UCSD-AML1 (cell line): ENCODE results near the gene CSGALNACT2.

Experiments
- DNase-seq: peaks from one replicate; lab custom pipeline; 2025; ENCODE audit not compliant: unreplicated experiment; lab: John Stamatoyannopoulos, UW

Gene CSGALNACT2

DNA sequence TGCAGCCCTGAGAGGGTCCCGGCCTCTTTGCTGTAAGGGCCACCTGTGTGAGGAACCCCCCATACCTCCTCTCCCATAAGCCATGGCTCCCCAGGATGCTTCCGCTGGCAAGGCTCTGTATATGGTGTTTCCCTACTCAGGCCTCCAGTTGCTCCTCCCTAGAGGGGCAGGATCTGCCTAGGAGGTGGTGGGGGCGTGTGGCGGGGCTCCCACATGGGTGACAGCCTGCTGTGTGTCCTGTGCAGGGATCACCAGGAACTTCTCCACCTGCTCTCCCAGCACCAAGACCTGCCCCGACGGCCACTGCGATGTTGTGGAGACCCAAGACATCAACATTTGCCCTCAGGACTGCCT, 25.7 kb upstream of the CSGALNACT2 start:
- no peak for DNase-seq

GRCh38 chr10:43113201-43114087, 24.8 kb upstream of the CSGALNACT2 start:
- DNase-seq = no peak

DNA sequence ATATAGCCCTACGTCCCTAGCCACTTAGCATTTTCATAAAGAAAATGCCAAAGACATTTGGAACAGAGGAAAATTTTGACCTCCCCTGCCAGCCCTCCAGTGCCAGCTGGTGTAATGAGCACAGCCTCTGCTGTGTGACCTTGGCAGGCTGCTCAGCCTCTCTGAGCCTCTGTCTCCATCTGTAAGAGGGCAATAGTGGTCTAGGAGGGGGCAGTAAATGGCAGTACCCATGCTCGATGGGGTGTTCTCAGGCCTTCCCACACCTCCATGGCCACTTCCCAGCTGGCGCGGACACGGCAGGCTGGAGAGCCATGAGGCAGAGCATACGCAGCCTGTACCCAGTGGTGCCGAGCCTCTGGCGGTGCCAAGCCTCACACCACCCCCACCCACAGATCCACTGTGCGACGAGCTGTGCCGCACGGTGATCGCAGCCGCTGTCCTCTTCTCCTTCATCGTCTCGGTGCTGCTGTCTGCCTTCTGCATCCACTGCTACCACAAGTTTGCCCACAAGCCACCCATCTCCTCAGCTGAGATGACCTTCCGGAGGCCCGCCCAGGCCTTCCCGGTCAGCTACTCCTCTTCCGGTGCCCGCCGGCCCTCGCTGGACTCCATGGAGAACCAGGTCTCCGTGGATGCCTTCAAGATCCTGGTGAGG, 24.0 kb upstream of the CSGALNACT2 start:
- no peak for DNase-seq

DNA sequence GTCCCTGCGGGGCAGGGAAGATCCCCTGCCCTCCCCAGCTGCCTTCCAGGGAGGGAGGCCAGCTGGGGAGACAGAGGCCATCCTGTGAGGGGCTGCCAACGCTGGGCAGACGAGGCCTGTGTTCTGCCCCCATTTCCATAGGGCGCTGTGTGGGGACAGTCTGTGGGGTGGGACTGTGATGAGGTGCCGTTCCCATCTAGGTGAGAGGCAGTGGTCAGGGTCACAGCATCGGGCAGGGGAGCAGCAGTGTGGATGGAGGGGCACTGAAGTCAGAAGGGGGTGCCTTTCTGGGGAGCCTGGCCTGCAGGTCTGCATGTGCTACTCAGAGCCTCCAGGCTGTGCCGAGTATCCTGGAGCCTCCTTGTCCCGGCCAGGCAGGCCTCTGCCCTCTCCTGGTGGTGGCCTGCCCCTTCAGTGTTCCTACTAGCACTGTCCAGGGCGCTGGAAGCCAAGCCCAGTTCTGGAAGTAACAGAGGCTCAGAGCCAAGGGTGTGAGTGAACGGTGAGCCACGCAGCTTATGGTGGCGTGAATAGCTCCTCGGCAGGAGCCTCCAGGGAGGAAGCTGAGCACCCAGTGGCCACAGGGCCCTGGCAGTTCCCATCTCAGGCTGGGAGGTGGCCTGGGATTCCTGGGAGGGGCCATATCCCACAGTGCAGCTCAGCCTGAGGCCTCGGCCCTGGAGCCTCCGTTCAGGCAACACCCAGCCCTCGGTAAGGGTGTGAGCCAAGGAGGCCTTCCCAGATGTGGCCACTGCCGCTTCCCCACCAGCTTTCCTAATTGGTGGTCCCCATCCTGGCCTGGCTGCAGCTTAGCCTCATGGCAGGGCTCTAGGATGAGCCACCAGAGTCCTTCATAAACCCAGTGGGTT, 23.3 kb upstream of the CSGALNACT2 start:
- DNase-seq = no peak

DNA sequence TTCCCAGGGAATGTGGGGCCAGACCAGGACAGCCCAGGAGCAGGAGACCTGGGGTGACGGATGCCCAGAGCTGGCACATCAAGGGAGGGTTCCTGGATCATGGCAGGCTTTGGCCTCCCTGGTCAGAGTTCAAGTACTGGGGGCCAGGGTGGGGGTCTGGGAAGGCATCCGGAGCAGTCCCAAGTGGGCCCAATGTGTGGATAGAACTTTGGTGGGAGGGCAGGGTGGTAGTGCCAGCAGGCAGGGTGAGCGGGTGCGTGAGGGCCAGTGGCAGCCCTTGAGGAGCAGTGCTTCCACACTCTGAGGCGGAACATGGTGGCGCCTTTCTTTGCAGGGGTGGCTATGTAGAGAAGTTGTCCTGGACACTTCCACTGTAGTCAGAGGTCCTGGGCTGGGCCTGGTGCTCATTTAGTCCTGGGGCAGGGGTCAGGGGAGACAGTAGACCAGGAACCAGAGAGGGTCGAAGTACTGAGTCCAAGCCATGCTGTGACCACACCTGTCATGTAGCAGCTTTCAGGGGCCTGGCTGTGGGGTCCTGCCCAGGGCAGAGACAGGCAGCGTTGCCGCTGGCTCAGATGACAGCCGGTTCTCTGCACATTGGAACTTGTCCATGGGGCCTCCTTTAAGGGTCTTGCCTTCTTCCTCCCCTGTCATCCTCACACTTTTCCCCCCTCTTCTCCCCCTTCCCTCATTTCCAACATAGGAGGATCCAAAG, 22.2 kb upstream of the CSGALNACT2 start:
- no peak for DNase-seq

- no peak for DNase-seq
Observed at GRCh38 chr10:43116596-43116995, 21.6 kb upstream of the CSGALNACT2 start.

DNA sequence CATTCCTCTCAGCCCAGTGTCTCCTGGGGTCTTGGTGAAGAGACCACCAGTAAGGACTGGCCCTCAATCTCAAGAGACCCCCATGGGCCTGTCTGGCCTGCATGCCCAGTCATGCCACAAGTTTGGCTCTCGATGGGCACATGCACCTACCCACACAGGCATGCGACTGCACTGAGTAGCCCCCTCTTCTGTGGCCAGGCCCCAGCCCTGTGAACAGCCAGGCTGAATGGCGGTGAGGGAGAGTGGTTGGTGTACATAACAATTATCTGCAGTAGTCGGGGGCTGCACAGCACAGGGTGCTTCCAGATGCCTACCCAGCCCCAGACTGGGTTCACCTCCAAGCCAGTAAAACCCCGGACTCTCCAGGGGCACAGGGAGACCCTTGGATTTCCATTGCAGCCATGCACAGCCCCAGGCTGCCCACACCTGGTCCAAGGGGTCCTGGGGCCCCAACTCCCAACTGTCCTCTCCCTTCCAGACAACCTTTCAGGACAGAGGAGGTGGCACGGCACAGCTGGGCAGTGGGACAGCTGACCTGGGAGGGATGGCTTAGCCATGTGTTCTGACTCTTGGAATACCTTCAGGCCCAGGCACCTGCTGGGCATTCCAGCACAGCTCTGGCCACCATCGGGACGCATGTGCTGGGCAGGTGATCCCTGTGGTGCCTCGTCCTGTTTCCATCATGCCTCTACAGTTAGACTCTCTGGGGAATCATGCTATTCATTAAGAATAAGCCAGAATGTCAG, 21.0 kb upstream of the CSGALNACT2 start:
- no peak for DNase-seq

DNA sequence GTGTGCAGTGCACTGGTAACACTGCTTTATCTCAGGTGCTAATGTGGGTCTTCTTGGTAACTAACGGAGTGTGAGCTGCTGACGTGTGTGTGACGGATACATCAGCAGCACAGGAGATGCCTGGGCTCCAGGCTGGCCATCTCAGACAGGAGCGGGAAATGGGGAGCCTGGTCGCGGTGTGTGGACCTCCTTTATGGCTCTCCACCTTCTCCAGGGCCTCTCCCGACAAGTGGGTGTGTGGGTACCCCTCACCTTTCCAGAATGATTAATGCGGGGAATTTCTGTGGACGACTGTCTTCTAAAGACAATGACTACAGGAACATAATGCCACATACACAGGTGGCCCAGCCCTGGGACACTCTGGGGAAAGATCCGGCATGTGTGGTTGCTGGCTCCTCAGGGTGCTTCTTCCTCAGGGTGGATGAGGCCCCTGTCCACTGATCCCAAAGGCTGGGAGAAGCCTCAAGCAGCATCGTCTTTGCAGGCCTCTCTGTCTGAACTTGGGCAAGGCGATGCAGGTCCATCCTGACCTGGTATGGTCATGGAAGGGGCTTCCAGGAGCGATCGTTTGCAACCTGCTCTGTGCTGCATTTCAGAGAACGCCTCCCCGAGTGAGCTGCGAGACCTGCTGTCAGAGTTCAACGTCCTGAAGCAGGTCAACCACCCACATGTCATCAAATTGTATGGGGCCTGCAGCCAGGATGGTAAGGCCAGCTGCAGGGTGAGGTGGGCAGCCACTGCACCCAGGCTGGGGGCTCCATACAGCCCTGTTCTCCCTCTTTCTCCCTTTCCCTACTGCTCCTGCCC, 20.3 kb upstream of the CSGALNACT2 start:
- DNase-seq = no peak

DNA sequence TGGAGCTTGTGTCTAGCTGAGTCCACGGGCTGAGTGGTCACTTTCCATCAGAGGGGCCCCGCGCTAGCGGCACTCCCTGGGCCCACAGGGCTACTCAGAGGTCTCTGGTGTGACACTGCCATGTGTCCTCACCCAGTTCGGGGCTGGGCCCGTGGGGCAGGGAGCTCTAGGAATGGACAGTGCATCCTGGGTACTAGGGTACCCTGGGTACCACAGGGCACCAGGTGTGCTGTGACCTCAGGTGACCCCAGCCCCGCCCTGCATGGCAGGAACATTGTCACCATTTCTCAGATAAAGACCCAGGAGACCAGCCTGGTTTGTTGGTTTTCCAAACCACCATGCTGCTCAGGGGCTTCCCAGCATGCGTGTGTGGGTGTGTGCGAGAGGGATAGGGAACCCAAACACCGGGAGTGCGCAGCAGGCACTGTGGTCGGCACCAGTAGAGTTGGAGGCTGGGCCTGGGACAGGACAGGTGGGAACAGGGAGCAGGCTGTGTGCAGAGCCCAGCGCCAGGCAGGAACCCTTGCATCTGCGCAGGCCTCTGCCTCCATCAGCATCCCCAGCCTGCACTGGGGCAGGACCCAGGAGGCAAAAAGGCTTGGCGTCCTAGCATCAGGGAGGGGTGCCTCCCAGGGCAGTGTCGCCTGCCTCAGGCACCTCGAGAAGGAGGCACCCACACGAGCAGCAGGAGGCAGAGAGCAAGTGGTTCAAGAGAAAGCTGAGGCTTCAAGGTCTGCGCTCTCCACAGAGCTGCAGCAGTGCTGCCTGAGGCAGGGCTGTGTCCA, 19.4 kb upstream of the CSGALNACT2 start:
- DNase-seq = no peak

- DNase-seq = no peak
Observed at GRCh38 chr10:43119416-43120115, 18.7 kb upstream of the CSGALNACT2 start.

DNA sequence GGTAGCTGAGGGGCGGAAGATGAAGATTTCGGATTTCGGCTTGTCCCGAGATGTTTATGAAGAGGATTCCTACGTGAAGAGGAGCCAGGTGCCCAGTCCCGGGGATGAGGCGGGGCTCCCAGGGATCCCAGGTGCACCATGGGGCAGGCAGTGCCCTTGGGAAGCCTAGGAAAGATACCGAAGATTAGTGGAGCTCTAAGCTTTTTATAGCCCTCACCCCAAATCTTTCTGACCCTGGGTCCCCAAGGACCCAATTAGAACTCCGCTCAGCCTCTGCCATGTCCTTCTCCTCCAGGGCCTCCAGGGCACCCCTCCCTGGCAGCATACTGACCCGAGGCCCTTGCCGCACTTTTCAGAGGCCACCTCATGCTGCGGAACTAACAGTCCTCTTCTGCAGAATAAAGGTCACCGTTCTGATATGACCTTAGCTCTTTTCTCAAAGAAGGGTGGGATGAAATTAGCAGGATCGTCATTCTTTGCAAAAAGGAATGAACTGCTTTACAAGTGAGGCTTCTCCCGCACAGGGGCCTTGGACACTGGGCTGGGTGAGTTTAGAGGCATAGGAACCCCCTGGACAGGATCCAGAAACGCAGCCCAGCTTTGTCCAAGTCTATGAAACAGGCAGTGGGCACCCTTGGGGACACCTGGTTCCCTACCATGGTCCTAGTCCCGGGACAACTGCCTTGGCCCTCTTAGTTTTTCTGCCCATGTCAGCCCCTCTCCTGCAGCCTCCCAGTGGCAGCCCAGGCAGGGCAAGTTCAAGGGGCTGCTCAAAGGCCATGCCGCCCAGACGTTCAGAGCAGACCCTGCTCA, 17.9 kb upstream of the CSGALNACT2 start:
- DNase-seq = no peak

DNA sequence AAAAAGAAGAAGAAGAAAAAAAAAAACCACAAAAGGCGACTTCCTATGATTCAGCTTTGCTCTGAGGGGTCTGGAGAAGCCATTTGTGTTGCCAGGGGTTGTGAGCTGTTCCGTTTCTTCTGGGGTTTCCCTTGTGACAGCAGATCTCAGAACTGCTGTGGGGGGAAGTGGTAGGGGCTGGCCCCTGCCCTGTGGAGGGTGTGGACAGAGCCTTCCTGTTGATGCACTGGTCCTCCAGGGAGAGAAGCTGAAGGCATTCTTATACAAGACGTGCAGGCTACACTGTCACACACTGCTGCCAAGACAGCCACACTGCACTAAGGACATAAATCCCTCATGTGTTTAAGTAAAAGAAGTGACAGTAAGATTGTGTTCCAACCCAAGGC, 17.3 kb upstream of the CSGALNACT2 start:
- DNase-seq = peak; percentile 82

DNA sequence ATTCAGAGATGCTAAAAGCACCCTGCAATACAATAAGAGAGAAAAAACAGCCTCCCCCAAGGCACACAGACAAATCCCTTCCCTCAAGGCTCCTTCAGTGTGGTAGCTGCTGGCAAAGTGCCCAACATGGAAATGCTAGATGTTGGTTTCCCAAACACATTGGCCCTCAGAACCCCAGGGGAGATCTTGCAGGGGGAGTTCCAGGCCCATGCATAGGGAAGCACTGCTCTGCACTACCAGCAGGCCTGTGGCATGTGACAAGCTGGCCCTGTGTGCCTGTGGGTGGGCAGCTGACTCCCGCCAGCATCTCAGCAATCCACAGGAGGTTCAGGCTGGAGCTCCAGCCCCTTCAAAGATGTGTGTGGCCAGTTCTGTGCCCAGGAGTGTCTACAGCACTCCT, 16.8 kb upstream of the CSGALNACT2 start:
- DNase-seq = peak; percentile 54

DNA sequence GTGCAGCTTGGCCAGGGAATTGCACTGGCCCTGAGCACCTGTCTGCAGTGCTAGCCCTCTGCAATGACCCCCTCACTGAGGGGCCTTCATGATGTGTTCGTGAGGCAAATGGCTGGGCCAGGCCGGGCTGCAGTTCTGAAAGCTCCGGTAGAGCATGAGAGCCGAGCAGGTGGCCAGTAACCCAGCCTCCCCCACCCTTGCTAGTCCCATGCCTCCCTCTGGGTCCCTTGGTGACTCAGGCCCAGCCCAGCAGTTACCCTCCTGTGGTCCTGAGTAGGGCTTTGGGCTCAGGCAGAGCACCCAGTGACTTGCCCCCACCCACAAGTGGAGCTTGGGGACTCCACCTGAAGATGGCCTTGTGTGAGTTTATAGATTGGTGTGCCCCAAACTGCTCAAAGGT, 16.1 kb upstream of the CSGALNACT2 start:
- no peak for DNase-seq

- DNase-seq = no peak
Observed at GRCh38 chr10:43122826-43123225, 15.4 kb upstream of the CSGALNACT2 start.

DNA sequence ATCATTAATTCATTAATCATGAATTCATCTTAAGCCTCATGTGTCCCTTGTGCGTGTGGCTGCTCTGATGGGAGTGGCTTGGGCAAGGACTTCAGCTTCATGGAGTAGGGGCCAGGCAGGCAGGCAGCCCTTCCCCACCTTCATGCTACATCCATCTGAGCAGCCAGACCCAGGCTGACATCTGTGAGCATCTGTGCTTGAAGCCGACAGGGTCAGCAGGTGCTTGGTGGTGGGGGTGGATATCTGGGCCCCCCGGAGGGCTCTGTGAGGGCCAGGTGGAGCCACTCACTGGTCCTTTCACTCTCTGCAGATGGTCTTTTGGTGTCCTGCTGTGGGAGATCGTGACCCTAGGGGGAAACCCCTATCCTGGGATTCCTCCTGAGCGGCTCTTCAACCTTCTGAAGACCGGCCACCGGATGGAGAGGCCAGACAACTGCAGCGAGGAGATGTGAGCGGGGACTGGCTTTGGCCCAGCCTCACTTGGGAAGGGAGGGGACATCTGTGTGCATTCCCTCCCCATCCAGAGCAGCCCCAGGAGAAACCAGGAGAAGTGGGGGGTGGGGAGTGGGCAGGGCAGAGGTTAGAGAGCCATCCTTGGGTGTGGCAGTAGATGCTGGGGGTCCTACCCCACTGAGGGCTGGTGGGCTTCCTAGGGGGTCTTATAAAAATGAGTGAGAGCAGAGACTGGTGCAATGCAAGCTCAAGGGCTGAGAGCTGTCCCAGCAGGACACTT, 14.7 kb upstream of the CSGALNACT2 start:
- DNase-seq = no peak

GRCh38 chr10:43124094-43124521, 14.1 kb upstream of the CSGALNACT2 start:
- no peak for DNase-seq
